ENCODE data around the gene MAP4. TPM values are rescaled to one million over a fixed set of nuclear protein-coding genes. Genes with fewer than 3 reads are reported as not detected.

The MAP4 gene
- total and polyA plus RNA-seq, 2 donors (not counting 3 experiments of a cell fraction or from before 2014, with no cell fraction given): 121 to 290 TPM

- Histone ChIP-seq H2AFZ (ENCODE audit: low read depth, low read length) (no peak overlapping the region), H3K4me1 (ENCODE audit: control insufficient read depth, extremely low read depth, insufficient read depth, low read length) (no peaks in the 10 kb centered on the region), H3K4me3 (replicated peaks in 1 of 3; ENCODE audit: insufficient read depth in 1 of 3, low read depth in 1 of 3, low read length in 3 of 3) (no peak overlapping the region), H3K9me1 (replicated peaks; ENCODE audit: control insufficient read depth, extremely low read depth, insufficient read depth, low read length) (no peaks in the 10 kb centered on the region), H3K9ac (replicated peaks; ENCODE audit: extremely low read depth, insufficient read depth, low read length) (no peak overlapping the region), H4K20me1 (replicated peaks; ENCODE audit: control insufficient read depth, extremely low read depth, insufficient read depth, low read length) (no peaks in the 10 kb centered on the region), H3K36me3 (ENCODE audit: control insufficient read depth in 2 of 2, extremely low read depth in 1 of 2, insufficient read depth in 2 of 2, low read length in 2 of 2) (peaks cover 26 to 71% of the 10 kb centered on the region in 2 experiments), H3K4me2 (ENCODE audit: insufficient read depth, low read length) (no peak overlapping the region), H3K27me3 (ENCODE audit: control insufficient read depth in 2 of 2, insufficient read depth in 2 of 2, low read length in 2 of 2) (no peaks in the 10 kb centered on the region), H3K27ac (ENCODE audit: insufficient read depth, low read depth, low read length) (no peak overlapping the region), H3K9me3 (replicated peaks; ENCODE audit: control insufficient read depth, insufficient read depth, low read length) (no peaks in the 10 kb centered on the region), H3K79me2 (ENCODE audit: control insufficient read depth, insufficient read depth, low read length) (no peaks in the 10 kb centered on the region)
- no peak for TF ChIP-seq POLR2AphosphoS5 (IDR thresholded peaks at IDR 0.05; ENCODE audit: insufficient read depth, low read depth, low read length)
- no peak for TF ChIP-seq MAX (IDR thresholded peaks at IDR 0.05; ENCODE audit: insufficient read depth, insufficient read length)
- TF ChIP-seq POLR2A (IDR thresholded peaks at IDR 0.05; ENCODE audit: low read depth, low read length): no peak
- no peak for TF ChIP-seq JUN (IDR thresholded peaks at IDR 0.05; ENCODE audit: borderline replicate concordance, insufficient read depth, insufficient read length, low read depth)
- no peak for TF ChIP-seq GATA2 (IDR thresholded peaks at IDR 0.05; ENCODE audit: insufficient read depth, insufficient read length, low read depth, low read length)
- TF ChIP-seq CTCF (IDR thresholded peaks at IDR 0.05; ENCODE audit: extremely low read depth in 1 of 2, insufficient read depth in 1 of 2, low read depth in 1 of 2, low read length in 2 of 2): no peak
- no peak for TF ChIP-seq EZH2 (IDR thresholded peaks at IDR 0.05; ENCODE audit: borderline replicate concordance, low read depth, low read length, severe bottlenecking)
- TF ChIP-seq FOS (IDR thresholded peaks at IDR 0.05; ENCODE audit: borderline replicate concordance, insufficient read depth, low read length): no peak
- no peak for TF ChIP-seq MYC (IDR thresholded peaks at IDR 0.05; ENCODE audit: low read depth, low read length)
- ChIA-PET CTCF (interaction anchor here (1.1 to 2.4 kb wide), 3 partner anchors 27 to 299 kb away, joined by 3 to 11 read pairs (median 6); no protein-coding TSS in a partner anchor), POLR2A (no interaction called here)
- FAIRE-seq (no peak), DNase-seq (ENCODE audit: low read depth, low spot score) (no peak)
- dilution Hi-C loops (cut with MboI; ENCODE audit: extremely low pct_ligation_motif_present, low sequenced_read_pairs): no loop called here
- TSS peak; percentile 68 for BruUV-seq (replicated peaks)
- intact Hi-C loops (cut with micrococcal nuclease): no loop called here
These were observed 164.2 kb downstream of the MAP4 start for GRCh38 chr3:47851888-47852603.

Data from endothelial cell of umbilical vein (primary cell).